DND-41 (cell line): ENCODE measurements around the gene POC1A.

ENCODE experiments used
- ATAC-seq: fragments of 200-7000 bp; cut with Tn5 transposase; 3 replicates; pipeline ENCODE4 v1.9.1; 2021; ENCODE audit warnings: low read depth; ENCODE audit not compliant: insufficient read depth
- DNase-seq: peaks from one replicate; pipeline ENCODE4 v3.0.0-alpha.2; 2020
- H2AFZ ChIP-seq: 2 replicates; pipeline ENCODE4 v1.6.0; 2012; ENCODE audit warnings: low read depth, low read length
- H3K27ac ChIP-seq: 2 replicates; pipeline ENCODE4 v1.5.1; 2012; ENCODE audit warnings: low read length, inconsistent platforms
- H3K27me3 ChIP-seq: fragments of 200-600 bp; sonication (generic); 2 replicates; pipeline ENCODE4 v1.6.0; 2012; ENCODE audit warnings: low read length, mild to moderate bottlenecking, inconsistent platforms; ENCODE audit not compliant: insufficient read depth, poor library complexity
- H3K36me3 ChIP-seq: 2 replicates; pipeline ENCODE4 v1.5.1; 2012; ENCODE audit warnings: low read length, inconsistent platforms; ENCODE audit not compliant: insufficient read depth
- H3K4me1 ChIP-seq: 2 replicates; pipeline ENCODE4 v1.5.1; 2012; ENCODE audit warnings: mild to moderate bottlenecking, low read length; ENCODE audit not compliant: insufficient read depth
- H3K4me2 ChIP-seq: 2 replicates; pipeline ENCODE4 v1.6.0; 2012; ENCODE audit warnings: mild to moderate bottlenecking, moderate library complexity, low read length, inconsistent platforms; ENCODE audit not compliant: insufficient read depth
- H3K4me3 ChIP-seq, 2 experiments: fragments of 200-600 bp in 1 of 2; shearing (Covaris generic) in 1 of 2; 2 replicates each; pipeline ENCODE4 v1.5.1; 2012 to 2016; ENCODE audit warnings: inconsistent platforms in 2 of 2, low read length in 2 of 2, mild to moderate bottlenecking in 2 of 2, low read depth in 1 of 2, moderate library complexity in 1 of 2
- H3K79me2 ChIP-seq: 2 replicates; pipeline ENCODE4 v1.6.0; 2012; ENCODE audit warnings: low read length, inconsistent platforms; ENCODE audit not compliant: insufficient read depth
- H3K9ac ChIP-seq: 2 replicates; pipeline ENCODE4 v1.6.0; 2012; ENCODE audit warnings: low read depth, mild to moderate bottlenecking, inconsistent platforms, low read length, moderate library complexity
- H3K9me3 ChIP-seq: 2 replicates; pipeline ENCODE4 v1.5.1; 2012; ENCODE audit warnings: low read length, moderate library complexity, mild to moderate bottlenecking, inconsistent platforms; ENCODE audit not compliant: insufficient read depth, severe bottlenecking
- H4K20me1 ChIP-seq: 2 replicates; pipeline ENCODE4 v1.6.0; 2012; ENCODE audit warnings: low read length; ENCODE audit not compliant: insufficient read depth
- CTCF ChIP-seq: IDR thresholded peaks from 2 replicates; pipeline ENCODE4 v1.5.1; 2012; ENCODE audit warnings: borderline replicate concordance, low read length, moderate library complexity, mild to moderate bottlenecking; ENCODE audit not compliant: poor library complexity, severe bottlenecking; ENCODE audit errors: extremely low read depth
- EZH2 ChIP-seq: IDR thresholded peaks from 3 replicates; pipeline ENCODE4 v1.6.1; 2012; ENCODE audit warnings: borderline replicate concordance, low read depth, mild to moderate bottlenecking, moderate library complexity, low read length, inconsistent platforms; ENCODE audit not compliant: severe bottlenecking

Gene POC1A

GRCh38 chr3:52195291-52195597, 41.0 kb upstream of the POC1A start:
- Histone ChIP-seq H4K20me1 (0 out of 2 replicates have a peak, but pooled peaks cover 3% of the 10 kb centered on the region), H3K36me3 (peaks cover 7% of the 10 kb centered on the region), H3K9ac (no peak overlapping the region), H3K4me3 (no peak overlapping the region), H3K9me3 (no peaks in the 10 kb centered on the region), H3K27ac (no peak overlapping the region), H2AFZ (no peak overlapping the region), H3K4me1 (peaks cover 24% of the 10 kb centered on the region), H3K79me2 (peaks cover 22% of the 10 kb centered on the region), H3K27me3 (no peaks in the 10 kb centered on the region), H3K4me2 (no peak overlapping the region)
- TF ChIP-seq EZH2 (no peak), CTCF (no peak)
- ATAC-seq (no peak), DNase-seq (no peak)

GRCh38 chr3:52194485-52195290, 40.5 kb upstream of the POC1A start:
- TF ChIP-seq CTCF: no peak
- no peak for TF ChIP-seq EZH2
- no peak overlapping the region for H3K27ac ChIP-seq
- peaks cover 5% of the 10 kb centered on the region for H3K36me3 ChIP-seq
- H3K4me1 ChIP-seq: peaks cover 22% of the 10 kb centered on the region
- H3K9ac ChIP-seq: no peak overlapping the region
- no peak overlapping the region for H2AFZ ChIP-seq
- H3K4me2 ChIP-seq: no peak overlapping the region
- H3K79me2 ChIP-seq: peaks cover 18% of the 10 kb centered on the region
- ATAC-seq (no peak), DNase-seq (no peak)
- H3K9me3 ChIP-seq: no peaks in the 10 kb centered on the region
- no peak overlapping the region for H3K4me3 ChIP-seq
- no peaks in the 10 kb centered on the region for H3K27me3 ChIP-seq
- H4K20me1 ChIP-seq: 0 out of 2 replicates have a peak, but pooled peaks cover 3% of the 10 kb centered on the region

GRCh38 chr3:52193065-52193464, 38.8 kb upstream of the POC1A start:
- DNase-seq: no peak

More at GRCh38 chr3:52193065-52193464, 38.8 kb upstream of the POC1A start:
- Histone ChIP-seq H3K36me3 (no peaks in the 10 kb centered on the region; the same call in 1 of the 2 replicates), H4K20me1 (no peaks in the 10 kb centered on the region), H2AFZ (no peak overlapping the region), H3K4me2 (no peak overlapping the region), H3K9ac (no peak overlapping the region), H3K4me3 (no peak overlapping the region), H3K9me3 (no peaks in the 10 kb centered on the region), H3K27me3 (no peaks in the 10 kb centered on the region), H3K4me1 (peaks cover 10% of the 10 kb centered on the region), H3K27ac (no peak overlapping the region), H3K79me2 (peaks cover 2% of the 10 kb centered on the region)
- no peak for ATAC-seq
- no peak for TF ChIP-seq EZH2
- no peak for TF ChIP-seq CTCF
